C4-2B (cell line): ENCODE measurements around the gene VIL1.

Experiments
- ZFX ChIP-seq: fragments of 450-650 bp; IDR thresholded peaks from 2 replicates; pipeline ENCODE4 v1.6.1; 2017
- TF ChIP-seq, protein P1 (sequence below): fragments of 450-650 bp; conservative IDR thresholded peaks from 2 replicates; pipeline ENCODE4 v1.5.1; 2017; ENCODE audit warnings: mild to moderate bottlenecking

DNA sequence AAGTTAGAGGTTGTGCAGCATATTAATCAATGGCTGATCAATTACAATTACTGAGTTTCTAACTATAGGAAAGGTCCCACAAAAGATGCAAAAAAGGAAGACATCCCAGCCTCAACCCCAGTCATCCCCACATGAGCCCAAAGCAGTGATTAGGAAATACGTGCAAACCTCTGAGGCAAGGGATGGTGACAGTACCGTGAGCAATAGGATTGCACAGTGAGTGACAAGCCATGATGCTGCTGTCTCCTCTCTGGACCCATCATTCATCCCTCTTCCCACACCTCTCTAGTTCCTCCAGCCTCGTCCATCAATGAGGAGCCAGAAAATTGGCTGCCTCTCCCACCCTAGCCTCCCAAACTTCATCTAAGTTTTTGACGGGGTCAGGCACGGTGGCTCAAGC is 40.9 kb upstream of the VIL1 start:
- TF ChIP-seq, protein P1, sequence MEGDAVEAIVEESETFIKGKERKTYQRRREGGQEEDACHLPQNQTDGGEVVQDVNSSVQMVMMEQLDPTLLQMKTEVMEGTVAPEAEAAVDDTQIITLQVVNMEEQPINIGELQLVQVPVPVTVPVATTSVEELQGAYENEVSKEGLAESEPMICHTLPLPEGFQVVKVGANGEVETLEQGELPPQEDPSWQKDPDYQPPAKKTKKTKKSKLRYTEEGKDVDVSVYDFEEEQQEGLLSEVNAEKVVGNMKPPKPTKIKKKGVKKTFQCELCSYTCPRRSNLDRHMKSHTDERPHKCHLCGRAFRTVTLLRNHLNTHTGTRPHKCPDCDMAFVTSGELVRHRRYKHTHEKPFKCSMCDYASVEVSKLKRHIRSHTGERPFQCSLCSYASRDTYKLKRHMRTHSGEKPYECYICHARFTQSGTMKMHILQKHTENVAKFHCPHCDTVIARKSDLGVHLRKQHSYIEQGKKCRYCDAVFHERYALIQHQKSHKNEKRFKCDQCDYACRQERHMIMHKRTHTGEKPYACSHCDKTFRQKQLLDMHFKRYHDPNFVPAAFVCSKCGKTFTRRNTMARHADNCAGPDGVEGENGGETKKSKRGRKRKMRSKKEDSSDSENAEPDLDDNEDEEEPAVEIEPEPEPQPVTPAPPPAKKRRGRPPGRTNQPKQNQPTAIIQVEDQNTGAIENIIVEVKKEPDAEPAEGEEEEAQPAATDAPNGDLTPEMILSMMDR, result no peak
- no peak for TF ChIP-seq ZFX
